Neural cell (in vitro differentiated cells): ENCODE data around the gene PCGF3. TPM values are rescaled to one million over a fixed set of nuclear protein-coding genes. Genes with fewer than 3 reads are reported as not detected.

Experiments
- H2AFZ ChIP-seq: fragments of 200-600, 300-800 bp; sonication (generic), shearing (Covaris generic); 2 replicates; pipeline ENCODE4 v1.6.0; 2014; ENCODE audit warnings: low read depth, mild to moderate bottlenecking, antibody characterized with exemption, low read length, moderate library complexity
- H3F3A ChIP-seq: fragments of 200-600 bp; shearing (Covaris generic); 2 replicates; pipeline ENCODE4 v1.6.1; 2016; ENCODE audit warnings: mild to moderate bottlenecking, moderate library complexity, mixed read lengths, antibody characterized with exemption, low read length; ENCODE audit not compliant: insufficient read depth, poor library complexity, severe bottlenecking
- H3K27ac ChIP-seq: fragments of 200-600, 300-800 bp; sonication (generic), shearing (Covaris generic); 2 replicates; pipeline ENCODE4 v1.5.1; 2014; ENCODE audit warnings: mild to moderate bottlenecking, low read length, moderate library complexity
- H3K27me3 ChIP-seq: fragments of 300-800, 200-600 bp; sonication (generic), shearing (Covaris generic); 2 replicates; pipeline ENCODE4 v1.6.0; 2014; ENCODE audit warnings: mild to moderate bottlenecking, low read depth, low read length, moderate library complexity; ENCODE audit not compliant: insufficient read depth
- H3K36me3 ChIP-seq: fragments of 300-800, 200-600 bp; sonication (generic), shearing (Covaris generic); 2 replicates; pipeline ENCODE4 v1.5.1; 2014; ENCODE audit warnings: mild to moderate bottlenecking, antibody characterized with exemption, low read length, moderate library complexity; ENCODE audit not compliant: insufficient read depth
- H3K4me2 ChIP-seq: fragments of 300-800, 200-600 bp; sonication (generic), shearing (Covaris generic); 2 replicates; pipeline ENCODE4 v1.6.0; 2014; ENCODE audit warnings: mild to moderate bottlenecking, low read length
- H3K4me3 ChIP-seq: fragments of 300-800, 200-600 bp; sonication (generic), shearing (Covaris generic); 2 replicates; pipeline ENCODE4 v1.5.1; 2014; ENCODE audit warnings: mild to moderate bottlenecking, low read length, moderate library complexity
- H3K79me2 ChIP-seq: fragments of 200-600 bp; shearing (Covaris generic); replicated peaks from 2 replicates; pipeline ENCODE4 v1.6.0; 2014; ENCODE audit warnings: mild to moderate bottlenecking, low read length, moderate library complexity; ENCODE audit not compliant: insufficient read depth
- H3K9ac ChIP-seq: fragments of 300-800, 200-600 bp; sonication (generic), shearing (Covaris generic); 2 replicates; pipeline ENCODE4 v1.6.1; 2016; ENCODE audit warnings: mild to moderate bottlenecking, low read length, mixed read lengths
- H3K9me2 ChIP-seq: fragments of 200-600 bp; shearing (Covaris generic); 2 replicates; pipeline ENCODE4 v1.6.1; 2016; ENCODE audit warnings: mild to moderate bottlenecking, low read length, mixed read lengths; ENCODE audit not compliant: insufficient read depth
- H3K9me3 ChIP-seq: fragments of 200-600, 300-800 bp; sonication (generic), shearing (Covaris generic); 2 replicates; pipeline ENCODE4 v1.6.1; 2016; ENCODE audit warnings: mild to moderate bottlenecking, mixed run types, low read length, moderate library complexity, mixed read lengths
- H4K20me1 ChIP-seq: fragments of 200-600 bp; shearing (Covaris generic); 2 replicates; pipeline ENCODE4 v1.6.1; 2016; ENCODE audit warnings: mild to moderate bottlenecking, mixed run types; ENCODE audit not compliant: insufficient read depth
- CTCF ChIP-seq: fragments of 450-650 bp; IDR thresholded peaks from 2 replicates; pipeline ENCODE4 v1.5.1; 2014; ENCODE audit warnings: antibody characterized with exemption, mild to moderate bottlenecking, moderate library complexity; ENCODE audit not compliant: poor library complexity, severe bottlenecking
- EP300 ChIP-seq: fragments of 450-650 bp; conservative IDR thresholded peaks from 2 replicates; pipeline ENCODE4 v1.6.1; 2014; ENCODE audit warnings: antibody characterized with exemption, mild to moderate bottlenecking, moderate library complexity; ENCODE audit not compliant: poor library complexity, severe bottlenecking
- EZH2 ChIP-seq: fragments of 200-600, 300-800 bp; shearing (Covaris generic), sonication (generic); IDR thresholded peaks from 2 replicates; pipeline ENCODE4 v1.6.1; 2014; ENCODE audit warnings: antibody characterized with exemption, low read length, borderline replicate concordance, mild to moderate bottlenecking; ENCODE audit not compliant: insufficient read depth, poor library complexity, severe bottlenecking
- MXI1 ChIP-seq: fragments of 450-650 bp; conservative IDR thresholded peaks from 2 replicates; pipeline ENCODE4 v1.6.1; 2014; ENCODE audit warnings: antibody characterized with exemption, mild to moderate bottlenecking; ENCODE audit not compliant: poor library complexity, severe bottlenecking
- POLR2AphosphoS5 ChIP-seq: IDR thresholded peaks from 2 replicates; pipeline ENCODE4 v1.6.1; 2012
- RAD21 ChIP-seq: fragments of 450-650 bp; conservative IDR thresholded peaks from 2 replicates; pipeline ENCODE4 v1.6.1; 2014; ENCODE audit warnings: antibody characterized with exemption, mild to moderate bottlenecking, moderate library complexity
- REST ChIP-seq: IDR thresholded peaks from 2 replicates; pipeline ENCODE4 v1.6.1; 2012; ENCODE audit warnings: borderline replicate concordance
- SMC3 ChIP-seq: fragments of 450-650 bp; conservative IDR thresholded peaks from 2 replicates; pipeline ENCODE4 v1.6.1; 2014; ENCODE audit warnings: antibody characterized with exemption, mild to moderate bottlenecking, moderate library complexity; ENCODE audit not compliant: poor library complexity
- TAF1 ChIP-seq: IDR thresholded peaks from 2 replicates; pipeline ENCODE4 v1.6.1; 2012; ENCODE audit warnings: low read depth
- polyA plus RNA-seq: library from polyadenylated mRNA; depleted of rRNA; stranded (reverse); fragments of >200 nt; gene quantifications from 2 replicates; pipeline ENCODE4 v1.2.3, GENCODE V29; 2014

PCGF3 gene
- polyA plus RNA-seq, 1 donor from 2014 or later = 117 TPM

- Histone ChIP-seq H3K36me3 (no peaks in the 10 kb centered on the region), H3K79me2 (no peaks in the 10 kb centered on the region), H2AFZ (no peak overlapping the region), H3K27ac (no peak overlapping the region), H3K9me3 (no peaks in the 10 kb centered on the region), H3F3A (no peaks in the 10 kb centered on the region), H3K4me3 (no peak overlapping the region), H3K4me2 (no peak overlapping the region), H3K9me2 (no peaks in the 10 kb centered on the region), H3K27me3 (no peaks in the 10 kb centered on the region), H3K9ac (no peak overlapping the region), H4K20me1 (no peaks in the 10 kb centered on the region)
- TF ChIP-seq RAD21 (no peak), MXI1 (no peak), TAF1 (no peak), SMC3 (no peak), CTCF (no peak), POLR2AphosphoS5 (no peak), EP300 (no peak), EZH2 (no peak), REST (no peak)
Measured at GRCh38 chr4:657338-657833, 48.2 kb upstream of the PCGF3 start.

- H3K4me3 ChIP-seq = no peak overlapping the region
- H2AFZ ChIP-seq = no peak overlapping the region
- H3K9me3 ChIP-seq = no peaks in the 10 kb centered on the region
- no peaks in the 10 kb centered on the region for H3K36me3 ChIP-seq
- H3K4me2 ChIP-seq = no peak overlapping the region
- H3K9me2 ChIP-seq = no peaks in the 10 kb centered on the region
- no peaks in the 10 kb centered on the region for H3F3A ChIP-seq
- H3K9ac ChIP-seq = no peak overlapping the region
- no peaks in the 10 kb centered on the region for H4K20me1 ChIP-seq
- H3K27ac ChIP-seq = no peak overlapping the region
- H3K79me2 ChIP-seq = no peaks in the 10 kb centered on the region
- H3K27me3 ChIP-seq = no peaks in the 10 kb centered on the region
- TF ChIP-seq POLR2AphosphoS5 = no peak
- no peak for TF ChIP-seq TAF1
Measured at GRCh38 chr4:657834-658667, 47.6 kb upstream of the PCGF3 start.
